Fibroblast of lung (primary cell): Measurements from ENCODE around the gene KCNN3.

ENCODE experiments used
- EZH2 ChIP-seq: IDR thresholded peaks from 2 replicates; pipeline ENCODE4 v1.5.1; 2012; ENCODE audit warnings: low read length, control low read depth, mild to moderate bottlenecking; ENCODE audit errors: missing control alignments
- TF ChIP-seq, protein P1 (sequence below), 2 donors: IDR thresholded peaks in 1 of 2; conservative IDR thresholded peaks in 1 of 2; 1 replicate in 1 of 2; 2 replicates in 1 of 2; pipeline ENCODE4 v1.5.1; 2011 to 2012; ENCODE audit warnings: low read length in 2 of 2, control low read depth in 1 of 2, inconsistent platforms in 1 of 2, low read depth in 1 of 2, mild to moderate bottlenecking in 1 of 2

DNA sequence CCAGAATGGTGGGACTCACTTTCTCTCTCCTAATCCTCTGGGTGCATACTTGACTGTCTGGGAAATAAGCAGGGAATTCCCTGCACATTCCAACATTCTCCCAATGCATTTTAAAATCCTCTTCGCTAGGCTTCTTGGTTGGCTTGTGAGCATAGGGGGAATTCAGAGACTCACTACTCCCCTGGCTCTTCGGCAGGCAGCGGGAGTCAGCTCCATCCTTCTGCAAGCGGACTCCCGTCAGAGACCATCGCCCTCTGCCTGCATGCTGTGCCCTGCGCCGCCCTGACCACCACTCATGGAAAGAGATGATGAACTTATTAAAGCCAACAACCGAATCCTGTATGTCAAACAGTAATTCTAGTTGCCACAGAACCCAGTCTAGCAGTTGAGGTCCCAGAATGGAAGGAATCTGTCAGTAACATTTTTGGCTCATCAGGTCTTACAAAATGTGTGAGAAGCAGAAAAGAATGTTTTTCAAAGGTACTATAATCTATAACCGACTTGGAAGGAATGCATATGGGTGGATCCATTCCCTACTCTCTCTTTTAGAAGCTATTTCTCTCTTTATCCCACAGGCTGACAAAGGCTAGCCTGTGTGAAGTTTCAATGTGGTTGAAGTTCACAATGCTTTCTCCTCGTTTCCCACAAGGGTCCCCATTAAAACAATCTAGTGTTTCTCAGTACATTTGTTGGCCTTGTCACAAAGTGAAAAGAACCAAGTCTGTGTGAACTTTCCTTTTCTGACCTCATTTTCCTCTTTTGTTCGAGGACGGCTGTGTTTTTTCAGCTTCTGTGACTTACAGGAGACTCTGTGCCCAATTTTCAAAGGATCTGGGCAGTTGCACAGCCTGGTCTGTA, 143.0 kb downstream of the KCNN3 start:
- TF ChIP-seq, protein P1, sequence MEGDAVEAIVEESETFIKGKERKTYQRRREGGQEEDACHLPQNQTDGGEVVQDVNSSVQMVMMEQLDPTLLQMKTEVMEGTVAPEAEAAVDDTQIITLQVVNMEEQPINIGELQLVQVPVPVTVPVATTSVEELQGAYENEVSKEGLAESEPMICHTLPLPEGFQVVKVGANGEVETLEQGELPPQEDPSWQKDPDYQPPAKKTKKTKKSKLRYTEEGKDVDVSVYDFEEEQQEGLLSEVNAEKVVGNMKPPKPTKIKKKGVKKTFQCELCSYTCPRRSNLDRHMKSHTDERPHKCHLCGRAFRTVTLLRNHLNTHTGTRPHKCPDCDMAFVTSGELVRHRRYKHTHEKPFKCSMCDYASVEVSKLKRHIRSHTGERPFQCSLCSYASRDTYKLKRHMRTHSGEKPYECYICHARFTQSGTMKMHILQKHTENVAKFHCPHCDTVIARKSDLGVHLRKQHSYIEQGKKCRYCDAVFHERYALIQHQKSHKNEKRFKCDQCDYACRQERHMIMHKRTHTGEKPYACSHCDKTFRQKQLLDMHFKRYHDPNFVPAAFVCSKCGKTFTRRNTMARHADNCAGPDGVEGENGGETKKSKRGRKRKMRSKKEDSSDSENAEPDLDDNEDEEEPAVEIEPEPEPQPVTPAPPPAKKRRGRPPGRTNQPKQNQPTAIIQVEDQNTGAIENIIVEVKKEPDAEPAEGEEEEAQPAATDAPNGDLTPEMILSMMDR (conservative IDR thresholded peaks at IDR 0.05 in 1 of 2, IDR thresholded peaks at IDR 0.05 in 1 of 2; ENCODE audit: low read depth in 1 of 2, low read length in 2 of 2): no peak
- TF ChIP-seq EZH2: no peak
